ENCODE data around the gene AP1S1.

Gene AP1S1

GRCh38 chr7:101159696-101160674 is 5.7 kb downstream of the AP1S1 start:
- DNase-seq: no peak

GRCh38 chr7:101160910-101161309 is 6.6 kb downstream of the AP1S1 start:
- DNase-seq: no peak

- DNase-seq: no peak
Measured at GRCh38 chr7:101161692-101162471, 7.6 kb downstream of the AP1S1 start.

GRCh38 chr7:101162551-101163278 is 8.4 kb downstream of the AP1S1 start:
- DNase-seq: peak; percentile 30

- peak; percentile 46 for DNase-seq
Measured at GRCh38 chr7:101163279-101164070, 9.2 kb downstream of the AP1S1 start.

- peak; percentile 44 for DNase-seq
Measured at GRCh38 chr7:101164071-101164840, 10.0 kb downstream of the AP1S1 start.

GRCh38 chr7:101165075-101165957 is 11.0 kb downstream of the AP1S1 start, which contains the start of gene VGF:
Gene VGF, minus strand, starts transcription at chr7:101165569. Its CDS starts 726 bp downstream, at chr7:101164843.
- DNase-seq: peak; percentile 96

- no peak for DNase-seq
Measured at GRCh38 chr7:101165958-101166647, 11.8 kb downstream of the AP1S1 start.

GRCh38 chr7:101166648-101166908 is 12.3 kb downstream of the AP1S1 start:
- no peak for DNase-seq

GRCh38 chr7:101166909-101167644 is 12.8 kb downstream of the AP1S1 start:
- no peak for DNase-seq

GRCh38 chr7:101167645-101168411 is 13.6 kb downstream of the AP1S1 start:
- DNase-seq: no peak

- DNase-seq: no peak
Measured at GRCh38 chr7:101168412-101169049, 14.3 kb downstream of the AP1S1 start.

- DNase-seq: no peak
Measured at GRCh38 chr7:101169110-101169837, 15.0 kb downstream of the AP1S1 start.

GRCh38 chr7:101169838-101170551 is 15.7 kb downstream of the AP1S1 start:
- DNase-seq: peak; percentile 87

- peak; percentile 38 for DNase-seq
Measured at GRCh38 chr7:101170617-101171441, 16.6 kb downstream of the AP1S1 start.
